Activated T-cell treated with anti-CD3 and anti-CD28 coated beads, Interleukin-2, amount 50 U/mL, for 72 hours (primary cell): Measurements from ENCODE around the gene CCBE1. TPM values are rescaled to one million over a fixed set of nuclear protein-coding genes. Genes with fewer than 3 reads are reported as not detected.
"Not testable (repeated sequence)": the region's sequence is repeated elsewhere in the genome, so short reads cannot be mapped to it uniquely, and the experiment has no call there.

Source experiments
- ATAC-seq, 2 donors: fragments of 150-1000 bp; cut with Tn5 transposase; replicated peaks in 1 of 2; 2 replicates each; pipeline ENCODE4 v1.10.0; 2021; ENCODE audit warnings: moderate library complexity in 2 of 2, mild to moderate bottlenecking in 1 of 2
- DNase-seq, 2 donors: peaks; one replicate each; pipeline ENCODE4 v3.0.0; 2021 to 2022; ENCODE audit warnings: mixed read lengths in 1 of 2
- H3K27ac Mint-ChIP-seq: one replicate; pipeline ENCODE4 v1.8.0; 2022; ENCODE audit warnings: mild to moderate bottlenecking, moderate library complexity, mixed read lengths
- H3K27me3 Mint-ChIP-seq: one replicate; pipeline ENCODE4 v1.8.0; 2022; ENCODE audit warnings: low read depth, mixed read lengths
- H3K36me3 Mint-ChIP-seq, 2 donors: one replicate each; pipeline ENCODE4 v1.8.0; 2022; ENCODE audit warnings: mixed read lengths in 2 of 2, mild to moderate bottlenecking in 1 of 2; ENCODE audit not compliant: insufficient read depth in 2 of 2
- H3K4me1 Mint-ChIP-seq: one replicate; pipeline ENCODE4 v1.8.0; 2022; ENCODE audit warnings: low read depth, mixed read lengths
- H3K4me3 Mint-ChIP-seq, 2 donors: one replicate each; pipeline ENCODE4 v1.8.0; 2022; ENCODE audit warnings: mild to moderate bottlenecking in 2 of 2, mixed read lengths in 2 of 2, moderate library complexity in 2 of 2
- H3K9me3 Mint-ChIP-seq, 2 donors: one replicate each; pipeline ENCODE4 v1.8.0; 2022; ENCODE audit warnings: mixed read lengths in 2 of 2
- total RNA-seq, 2 donors: library from RNA; stranded (reverse); gene quantifications; one replicate each; pipeline ENCODE4 v1.2.3, GENCODE V29; 2022

CCBE1 gene
- total RNA-seq, 2 donors from 2014 or later: 0.81 to 1.2 TPM

GRCh38 chr18:59537579-59537978, 159.6 kb downstream of the CCBE1 start:
- no peak overlapping the region for H3K4me3 Mint-ChIP-seq
- no peak for ATAC-seq
- H3K27ac Mint-ChIP-seq: no peak overlapping the region
- no peak for DNase-seq
- peaks cover 12% of the 10 kb centered on the region for H3K27me3 Mint-ChIP-seq
- peaks cover 0 to 3% of the 10 kb centered on the region in 2 donors for H3K9me3 Mint-ChIP-seq
- H3K4me1 Mint-ChIP-seq: no peaks in the 10 kb centered on the region
- no peaks in the 10 kb centered on the region for H3K36me3 Mint-ChIP-seq

GRCh38 chr18:59536166-59536565, 161.1 kb downstream of the CCBE1 start:
- no peak for ATAC-seq
- DNase-seq: no peak
- Mint-ChIP-seq H3K27me3 (peaks cover 5% of the 10 kb centered on the region), H3K4me3 (no peak overlapping the region), H3K9me3 (no peaks in the 10 kb centered on the region), H3K36me3 (no peaks in the 10 kb centered on the region), H3K27ac (no peak overlapping the region), H3K4me1 (no peaks in the 10 kb centered on the region)

GRCh38 chr18:59535055-59535454, 162.2 kb downstream of the CCBE1 start:
- Mint-ChIP-seq H3K36me3 (no peaks in the 10 kb centered on the region), H3K9me3 (no peaks in the 10 kb centered on the region), H3K27ac (no peak overlapping the region), H3K4me1 (no peaks in the 10 kb centered on the region), H3K27me3 (peaks cover 5% of the 10 kb centered on the region), H3K4me3 (no peak overlapping the region)
- no peak for DNase-seq
- ATAC-seq: no peak

- no peaks in the 10 kb centered on the region for H3K4me1 Mint-ChIP-seq
Observed at GRCh38 chr18:59528866-59529265, 168.4 kb downstream of the CCBE1 start.

GRCh38 chr18:59520562-59521355, 176.5 kb downstream of the CCBE1 start:
- Mint-ChIP-seq H3K4me1 (no peaks in the 10 kb centered on the region), H3K27me3 (peaks cover 6% of the 10 kb centered on the region), H3K36me3 (no peaks in the 10 kb centered on the region), H3K27ac (no peak overlapping the region), H3K9me3 (peaks cover 0 to 3% of the 10 kb centered on the region in 2 donors), H3K4me3 (no peak overlapping the region)
- DNase-seq (no peak), ATAC-seq (no peak)

More at GRCh38 chr18:59528866-59529265, 168.4 kb downstream of the CCBE1 start:
- Mint-ChIP-seq H3K36me3 (peaks cover 0 to 2% of the 10 kb centered on the region in 2 donors), H3K4me3 (no peak overlapping the region), H3K9me3 (peaks cover 5 to 7% of the 10 kb centered on the region in 2 donors), H3K27me3 (no peaks in the 10 kb centered on the region), H3K27ac (no peak overlapping the region)
- no peak for DNase-seq
- ATAC-seq: no peak

GRCh38 chr18:59518705-59519104, 178.5 kb downstream of the CCBE1 start:
- Mint-ChIP-seq H3K4me3 (no peak overlapping the region), H3K27me3 (peaks cover 12% of the 10 kb centered on the region)
- no peak for ATAC-seq

GRCh38 chr18:59517446-59518165, 179.6 kb downstream of the CCBE1 start:
- Mint-ChIP-seq H3K9me3 (peaks cover 0 to 2% of the 10 kb centered on the region in 2 donors), H3K27ac (no peak overlapping the region), H3K4me1 (no peaks in the 10 kb centered on the region), H3K36me3 (no peaks in the 10 kb centered on the region), H3K4me3 (no peak overlapping the region), H3K27me3 (peaks cover 15% of the 10 kb centered on the region)
- ATAC-seq (no peak), DNase-seq (no peak)

More at GRCh38 chr18:59518705-59519104, 178.5 kb downstream of the CCBE1 start:
- Mint-ChIP-seq H3K36me3 (no peaks in the 10 kb centered on the region), H3K27ac (no peak overlapping the region), H3K9me3 (peaks cover 0 to 2% of the 10 kb centered on the region in 2 donors), H3K4me1 (no peaks in the 10 kb centered on the region)
- DNase-seq: no peak

GRCh38 chr18:59516356-59517155, 180.7 kb downstream of the CCBE1 start:
- H3K36me3 Mint-ChIP-seq: no peaks in the 10 kb centered on the region
- H3K27ac Mint-ChIP-seq: no peak overlapping the region
- DNase-seq: no peak
- ATAC-seq: no peak
- no peaks in the 10 kb centered on the region for H3K4me1 Mint-ChIP-seq
- H3K27me3 Mint-ChIP-seq: peaks cover 23% of the 10 kb centered on the region
- H3K4me3 Mint-ChIP-seq: no peak overlapping the region
- H3K9me3 Mint-ChIP-seq: peaks cover 0 to 2% of the 10 kb centered on the region in 2 donors

- H3K27ac Mint-ChIP-seq, H3K4me1 Mint-ChIP-seq, H3K4me3 Mint-ChIP-seq, ATAC-seq, DNase-seq, H3K36me3 Mint-ChIP-seq, H3K9me3 Mint-ChIP-seq: not testable (repeated sequence)
- peaks cover 29% of the 10 kb centered on the region for H3K27me3 Mint-ChIP-seq
Observed at GRCh38 chr18:59515956-59516355, 181.3 kb downstream of the CCBE1 start.

GRCh38 chr18:59515147-59515546, 182.1 kb downstream of the CCBE1 start:
- no peak for ATAC-seq
- Mint-ChIP-seq H3K27ac (no peak overlapping the region), H3K36me3 (no peaks in the 10 kb centered on the region), H3K4me1 (no peaks in the 10 kb centered on the region), H3K4me3 (no peak overlapping the region), H3K9me3 (no peaks in the 10 kb centered on the region), H3K27me3 (peaks cover 32% of the 10 kb centered on the region)
- no peak for DNase-seq

- DNase-seq (no peak), ATAC-seq (no peak)
- peaks cover 32% of the 10 kb centered on the region for H3K27me3 Mint-ChIP-seq
- H3K4me1 Mint-ChIP-seq: no peaks in the 10 kb centered on the region
- H3K36me3 Mint-ChIP-seq: no peaks in the 10 kb centered on the region
- no peaks in the 10 kb centered on the region for H3K9me3 Mint-ChIP-seq
- no peak overlapping the region for H3K4me3 Mint-ChIP-seq
- no peak overlapping the region for H3K27ac Mint-ChIP-seq
Observed at GRCh38 chr18:59514203-59514602, 183.0 kb downstream of the CCBE1 start.

- Mint-ChIP-seq H3K4me1 (no peaks in the 10 kb centered on the region), H3K9me3 (no peaks in the 10 kb centered on the region), H3K36me3 (no peaks in the 10 kb centered on the region), H3K27ac (no peak overlapping the region), H3K27me3 (peaks cover 32% of the 10 kb centered on the region), H3K4me3 (no peak overlapping the region)
- ATAC-seq (no peak), DNase-seq (no peak)
Observed at GRCh38 chr18:59512025-59512755, 185.0 kb downstream of the CCBE1 start.
